ENCODE data around the gene ADARB2.
"Not testable (repeated sequence)": the region's sequence is repeated elsewhere in the genome, so short reads cannot be mapped to it uniquely, and the experiment has no call there.

The ADARB2 gene

DNA sequence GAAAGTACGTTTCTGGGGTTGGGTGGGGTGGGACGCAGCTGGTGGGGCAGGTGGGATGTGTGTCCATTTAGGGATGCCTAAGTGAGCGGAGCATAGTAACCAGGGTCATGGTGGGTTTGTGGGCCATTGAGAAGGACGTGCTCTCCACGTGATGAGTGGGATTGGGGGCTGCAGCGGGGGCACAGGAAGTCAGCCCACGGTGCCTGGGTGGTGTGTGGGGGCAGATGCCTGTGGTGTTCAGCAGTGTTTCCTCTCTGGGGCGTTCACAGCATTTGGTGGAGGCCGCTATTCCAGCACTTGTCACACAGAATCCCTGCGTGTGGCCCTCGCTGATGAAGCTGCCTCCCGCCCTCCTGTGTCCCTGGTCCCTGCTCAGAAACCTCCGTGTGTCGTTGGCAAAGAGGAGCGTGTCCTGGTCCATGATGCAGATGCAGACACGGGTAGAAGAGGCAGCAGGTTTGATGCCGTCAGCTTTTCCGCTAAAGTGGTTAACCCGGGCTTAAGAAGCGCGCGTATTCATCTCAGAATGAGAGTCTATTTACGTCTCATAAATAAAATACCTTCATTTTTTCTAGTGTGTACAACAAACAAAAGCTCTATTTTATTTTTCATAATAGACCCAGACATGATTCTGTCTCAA is 274.2 kb downstream of the ADARB2 start:
- H3K4me1 ChIP-seq (ENCODE audit: low read depth, poor library complexity, severe bottlenecking), result no peaks in the 10 kb centered on the region
- H3K79me2 ChIP-seq (ENCODE audit: insufficient read depth, low read depth), result no peaks in the 10 kb centered on the region
- TF ChIP-seq, protein P1, sequence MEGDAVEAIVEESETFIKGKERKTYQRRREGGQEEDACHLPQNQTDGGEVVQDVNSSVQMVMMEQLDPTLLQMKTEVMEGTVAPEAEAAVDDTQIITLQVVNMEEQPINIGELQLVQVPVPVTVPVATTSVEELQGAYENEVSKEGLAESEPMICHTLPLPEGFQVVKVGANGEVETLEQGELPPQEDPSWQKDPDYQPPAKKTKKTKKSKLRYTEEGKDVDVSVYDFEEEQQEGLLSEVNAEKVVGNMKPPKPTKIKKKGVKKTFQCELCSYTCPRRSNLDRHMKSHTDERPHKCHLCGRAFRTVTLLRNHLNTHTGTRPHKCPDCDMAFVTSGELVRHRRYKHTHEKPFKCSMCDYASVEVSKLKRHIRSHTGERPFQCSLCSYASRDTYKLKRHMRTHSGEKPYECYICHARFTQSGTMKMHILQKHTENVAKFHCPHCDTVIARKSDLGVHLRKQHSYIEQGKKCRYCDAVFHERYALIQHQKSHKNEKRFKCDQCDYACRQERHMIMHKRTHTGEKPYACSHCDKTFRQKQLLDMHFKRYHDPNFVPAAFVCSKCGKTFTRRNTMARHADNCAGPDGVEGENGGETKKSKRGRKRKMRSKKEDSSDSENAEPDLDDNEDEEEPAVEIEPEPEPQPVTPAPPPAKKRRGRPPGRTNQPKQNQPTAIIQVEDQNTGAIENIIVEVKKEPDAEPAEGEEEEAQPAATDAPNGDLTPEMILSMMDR (conservative IDR thresholded peaks at IDR 0.05; ENCODE audit: low read depth, low read length), result no peak
- no peak overlapping the region for H3K27ac ChIP-seq
- H3K27me3 ChIP-seq (ENCODE audit: insufficient read depth, low read depth), result no peaks in the 10 kb centered on the region
- H4K20me1 ChIP-seq (ENCODE audit: insufficient read depth), result no peaks in the 10 kb centered on the region
- H3K36me3 ChIP-seq (ENCODE audit: insufficient read depth), result no peaks in the 10 kb centered on the region
- no peak overlapping the region for H3K9ac ChIP-seq
- no peak overlapping the region for H3K4me3 ChIP-seq (IDR thresholded peaks at IDR 0.05; ENCODE audit: insufficient read depth, low read depth, low read length)
- no peak overlapping the region for H2AFZ ChIP-seq (ENCODE audit: low read depth)
- H3K4me2 ChIP-seq, result no peak overlapping the region

DNA sequence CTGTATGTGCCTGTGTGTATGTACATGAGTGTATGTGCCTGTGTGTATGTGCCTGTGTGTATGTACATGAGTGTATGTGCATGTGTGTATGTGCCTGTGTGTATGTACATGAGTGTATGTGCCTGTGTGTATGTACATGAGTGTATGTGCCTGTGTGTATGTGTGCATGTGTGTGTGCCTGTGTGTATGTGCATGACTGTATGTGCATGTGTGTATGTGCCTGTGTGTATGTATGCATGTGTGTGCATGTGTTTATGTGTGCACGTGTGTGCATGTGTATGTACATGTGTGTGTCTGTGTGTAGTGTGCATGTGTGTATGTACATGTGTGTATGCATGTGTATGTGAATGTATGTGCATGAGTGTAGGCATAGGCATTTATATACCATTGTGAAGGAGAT is 274.8 kb downstream of the ADARB2 start:
- no peaks in the 10 kb centered on the region for H3K4me1 ChIP-seq (ENCODE audit: low read depth, poor library complexity, severe bottlenecking)
- H3K4me3 ChIP-seq (IDR thresholded peaks at IDR 0.05; ENCODE audit: insufficient read depth, low read depth, low read length), result no peak overlapping the region
- H3K27ac ChIP-seq, result no peak overlapping the region
- H3K9ac ChIP-seq, result no peak overlapping the region
- TF ChIP-seq, protein P1 (conservative IDR thresholded peaks at IDR 0.05; ENCODE audit: low read depth, low read length), result no peak
- H4K20me1 ChIP-seq (ENCODE audit: insufficient read depth), result no peaks in the 10 kb centered on the region
- H3K36me3 ChIP-seq (ENCODE audit: insufficient read depth), result no peaks in the 10 kb centered on the region
- H3K79me2 ChIP-seq (ENCODE audit: insufficient read depth, low read depth), result no peaks in the 10 kb centered on the region
- no peaks in the 10 kb centered on the region for H3K27me3 ChIP-seq (ENCODE audit: insufficient read depth, low read depth)
- H3K4me2 ChIP-seq, result no peak overlapping the region
- no peak overlapping the region for H2AFZ ChIP-seq (ENCODE audit: low read depth)

DNA sequence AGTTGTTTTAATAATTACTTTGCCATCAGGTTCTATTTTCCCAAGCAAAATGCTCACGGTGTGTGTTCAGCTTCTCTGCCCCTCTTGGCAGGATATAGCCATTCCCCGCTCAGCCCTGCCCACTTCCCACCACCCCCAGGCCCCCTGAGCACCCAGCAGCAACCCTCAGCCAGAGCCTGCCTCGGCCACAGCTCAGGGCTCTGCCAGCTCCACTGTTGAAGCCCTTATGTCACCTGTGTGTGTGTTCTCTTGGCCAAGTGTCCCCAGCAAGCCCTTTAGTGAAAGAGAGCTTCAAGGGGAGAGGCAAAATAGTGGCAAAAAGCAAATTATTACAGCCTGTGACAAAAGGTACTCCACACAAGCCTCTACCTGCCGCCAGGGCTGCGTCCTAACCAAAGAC is 275.3 kb downstream of the ADARB2 start:
- H3K79me2 ChIP-seq (ENCODE audit: insufficient read depth, low read depth), result no peaks in the 10 kb centered on the region
- H3K4me1 ChIP-seq (ENCODE audit: low read depth, poor library complexity, severe bottlenecking), result no peaks in the 10 kb centered on the region
- no peaks in the 10 kb centered on the region for H3K36me3 ChIP-seq (ENCODE audit: insufficient read depth)
- no peak overlapping the region for H2AFZ ChIP-seq (ENCODE audit: low read depth)
- no peak overlapping the region for H3K27ac ChIP-seq
- TF ChIP-seq, protein P1 (conservative IDR thresholded peaks at IDR 0.05; ENCODE audit: low read depth, low read length), result no peak
- H3K9ac ChIP-seq, result no peak overlapping the region
- H3K4me3 ChIP-seq (IDR thresholded peaks at IDR 0.05; ENCODE audit: insufficient read depth, low read depth, low read length), result no peak overlapping the region
- H3K4me2 ChIP-seq, result no peak overlapping the region
- H3K27me3 ChIP-seq (ENCODE audit: insufficient read depth, low read depth), result no peaks in the 10 kb centered on the region
- no peaks in the 10 kb centered on the region for H4K20me1 ChIP-seq (ENCODE audit: insufficient read depth)

DNA sequence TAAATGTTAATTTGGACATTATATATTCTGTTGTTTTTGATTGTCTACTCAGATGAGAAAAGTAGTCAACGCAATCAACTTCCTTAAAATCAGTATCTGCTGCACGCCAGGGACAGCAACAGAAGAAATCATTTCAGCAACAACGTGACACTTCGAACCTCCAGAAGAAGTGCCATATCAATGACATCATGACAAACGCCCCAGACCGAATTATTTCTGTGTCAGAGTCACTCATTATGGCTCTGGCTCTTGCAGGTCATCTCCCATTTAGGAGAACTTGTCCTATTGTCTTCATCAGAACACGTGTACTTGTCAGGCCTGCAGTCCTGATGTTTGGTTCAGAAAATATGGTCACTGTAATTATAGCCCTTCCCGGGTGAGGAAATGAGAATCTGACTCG is 276.3 kb downstream of the ADARB2 start:
- TF ChIP-seq, protein P1 (conservative IDR thresholded peaks at IDR 0.05; ENCODE audit: low read depth, low read length), result no peak
- Histone ChIP-seq H4K20me1 (ENCODE audit: insufficient read depth) (no peaks in the 10 kb centered on the region), H3K27ac (no peak overlapping the region), H3K4me3 (IDR thresholded peaks at IDR 0.05; ENCODE audit: insufficient read depth, low read depth, low read length) (no peak overlapping the region), H2AFZ (ENCODE audit: low read depth) (no peak overlapping the region), H3K36me3 (ENCODE audit: insufficient read depth) (no peaks in the 10 kb centered on the region), H3K9ac (no peak overlapping the region), H3K79me2 (ENCODE audit: insufficient read depth, low read depth) (no peaks in the 10 kb centered on the region), H3K27me3 (ENCODE audit: insufficient read depth, low read depth) (no peaks in the 10 kb centered on the region), H3K4me2 (no peak overlapping the region), H3K4me1 (ENCODE audit: low read depth, poor library complexity, severe bottlenecking) (no peaks in the 10 kb centered on the region)

DNA sequence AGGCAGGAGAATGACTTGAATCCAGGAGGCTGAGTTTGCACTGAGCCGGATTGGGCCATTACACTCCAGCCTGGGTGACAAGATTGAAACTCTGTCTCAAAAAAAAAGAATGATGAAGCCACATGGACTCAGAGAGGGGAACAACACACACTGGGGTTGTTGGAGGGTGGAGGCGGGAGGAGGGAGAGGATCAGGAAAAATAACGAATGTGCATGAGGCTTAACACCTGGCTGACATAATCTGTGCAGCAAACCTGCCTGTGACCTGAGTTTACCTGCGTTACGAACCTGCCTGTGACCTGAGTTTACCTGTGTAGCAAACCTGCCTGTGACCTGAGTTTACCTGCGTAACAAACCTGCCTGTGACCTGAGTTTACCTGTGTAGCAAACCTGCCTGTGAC is 277.7 kb downstream of the ADARB2 start:
- H3K27me3 ChIP-seq (ENCODE audit: insufficient read depth, low read depth); H4K20me1 ChIP-seq (ENCODE audit: insufficient read depth); H3K4me1 ChIP-seq (ENCODE audit: low read depth, poor library complexity, severe bottlenecking); H3K36me3 ChIP-seq (ENCODE audit: insufficient read depth); H3K27ac ChIP-seq; H2AFZ ChIP-seq (ENCODE audit: low read depth); H3K4me2 ChIP-seq; H3K4me3 ChIP-seq (IDR thresholded peaks at IDR 0.05; ENCODE audit: insufficient read depth, low read depth, low read length); H3K9ac ChIP-seq; H3K79me2 ChIP-seq (ENCODE audit: insufficient read depth, low read depth): not testable (repeated sequence)
